WTC11 (cell line): ENCODE data around the gene CDC42EP2. TPM values are rescaled to one million over a fixed set of nuclear protein-coding genes. Genes with fewer than 3 reads are reported as not detected.

Source experiments
- ATAC-seq: fragments of 200-7000 bp; cut with Tn5 transposase; 2 replicates; pipeline ENCODE4 v1.10.0; 2021; ENCODE audit warnings: mild to moderate bottlenecking, moderate library complexity
- CTCF ChIA-PET: fragments of 300-600 bp; sonication (Branson Sonifier 250); formaldehyde crosslinking; loops from one replicate; lab custom pipeline; 2021; ENCODE audit warnings: antibody characterized with exemption; lab: Charles Lee
- POLR2A ChIA-PET: fragments of 350-600 bp; sonication (Branson Sonifier 250); formaldehyde crosslinking; loops from one replicate; lab custom pipeline; 2021; ENCODE audit warnings: antibody characterized with exemption; lab: Charles Lee
- DNase-seq: peaks from one replicate; pipeline ENCODE4 v3.0.0; 2021; ENCODE audit warnings: low spot score
- H3K27ac Mint-ChIP-seq: 2 replicates; pipeline ENCODE4 v1.8.0; 2021; ENCODE audit warnings: mixed read lengths
- H3K27me3 Mint-ChIP-seq: 2 replicates; pipeline ENCODE4 v1.8.0; 2021; ENCODE audit warnings: low read depth, mild to moderate bottlenecking, moderate library complexity, mixed read lengths
- H3K36me3 Mint-ChIP-seq: 2 replicates; pipeline ENCODE4 v1.8.0; 2021; ENCODE audit warnings: mixed read lengths
- H3K4me1 Mint-ChIP-seq: 2 replicates; pipeline ENCODE4 v1.8.0; 2022; ENCODE audit warnings: mixed read lengths
- H3K4me3 Mint-ChIP-seq: 2 replicates; pipeline ENCODE4 v1.8.0; 2021; ENCODE audit warnings: mild to moderate bottlenecking, moderate library complexity, mixed read lengths
- H3K9me3 Mint-ChIP-seq: 2 replicates; pipeline ENCODE4 v1.8.0; 2021; ENCODE audit warnings: mixed read lengths
- ATF1 ChIP-seq: sonication (generic); formaldehyde crosslinking; IDR thresholded peaks from 2 replicates; pipeline ENCODE4 v1.8.1; 2023; ENCODE audit warnings: mild to moderate bottlenecking, moderate library complexity, missing genetic modification reagents
- E2F4 ChIP-seq: sonication (generic); formaldehyde crosslinking; IDR thresholded peaks from 2 replicates; pipeline ENCODE4 v1.8.1; 2022; ENCODE audit warnings: low read depth, mild to moderate bottlenecking, moderate library complexity, missing genetic modification reagents, borderline replicate concordance
- ERG ChIP-seq: fragments of 250-450 bp; sonication (Bioruptor Pico); IDR thresholded peaks from 2 replicates; pipeline ENCODE4 v1.8.0; 2021; ENCODE audit warnings: mild to moderate bottlenecking
- FOXJ3 ChIP-seq: sonication (generic); formaldehyde crosslinking; IDR thresholded peaks from 2 replicates; pipeline ENCODE4 v1.9.0; 2021; ENCODE audit warnings: missing genetic modification reagents, mild to moderate bottlenecking, borderline replicate concordance
- FOXP1 ChIP-seq: sonication (generic); formaldehyde crosslinking; IDR thresholded peaks from 2 replicates; pipeline ENCODE4 v1.8.0; 2022; ENCODE audit warnings: missing genetic modification reagents, mild to moderate bottlenecking, moderate library complexity, borderline replicate concordance
- GABPB1 ChIP-seq: sonication (generic); formaldehyde crosslinking; IDR thresholded peaks from 2 replicates; pipeline ENCODE4 v1.8.1; 2023; ENCODE audit warnings: mild to moderate bottlenecking, missing genetic modification reagents
- RORB ChIP-seq: fragments of 250-450 bp; sonication (Bioruptor Pico); IDR thresholded peaks from 2 replicates; pipeline ENCODE4 v1.9.0; 2021; ENCODE audit warnings: mild to moderate bottlenecking
- SMAD4 ChIP-seq: sonication (generic); formaldehyde crosslinking; IDR thresholded peaks from 2 replicates; pipeline ENCODE4 v1.8.0; 2022; ENCODE audit warnings: mild to moderate bottlenecking, missing genetic modification reagents
- SOX15 ChIP-seq: fragments of 250-450 bp; sonication (Bioruptor Pico); IDR thresholded peaks from 2 replicates; pipeline ENCODE4 v1.9.0; 2021; ENCODE audit warnings: mild to moderate bottlenecking
- SP1 ChIP-seq: sonication (generic); formaldehyde crosslinking; conservative IDR thresholded peaks from 2 replicates; pipeline ENCODE4 v1.8.1; 2022; ENCODE audit warnings: missing genetic modification reagents
- USF1 ChIP-seq: sonication (generic); formaldehyde crosslinking; IDR thresholded peaks from 2 replicates; pipeline ENCODE4 v1.8.0; 2022; ENCODE audit warnings: mild to moderate bottlenecking, missing genetic modification reagents
- ZNF121 ChIP-seq: sonication (generic); formaldehyde crosslinking; IDR thresholded peaks from 2 replicates; pipeline ENCODE4 v1.8.0; 2023; ENCODE audit warnings: missing genetic modification reagents
- ZNF138 ChIP-seq: sonication (generic); formaldehyde crosslinking; conservative IDR thresholded peaks from 2 replicates; pipeline ENCODE4 v1.8.1; 2022; ENCODE audit warnings: mild to moderate bottlenecking, moderate library complexity, missing genetic modification reagents
- ZNF263 ChIP-seq: sonication (generic); formaldehyde crosslinking; IDR thresholded peaks from 2 replicates; pipeline ENCODE4 v1.8.1; 2022; ENCODE audit warnings: low read depth, mild to moderate bottlenecking, moderate library complexity, missing genetic modification reagents
- total RNA-seq: library from RNA; stranded (reverse); gene quantifications from 3 replicates; pipeline ENCODE4 v1.2.3, GENCODE V29; 2021
- TF ChIP-seq, protein P1 (sequence below): sonication (generic); formaldehyde crosslinking; IDR thresholded peaks from 2 replicates; pipeline ENCODE4 v1.8.1; 2023; ENCODE audit warnings: mild to moderate bottlenecking, missing genetic modification reagents, moderate library complexity
- TF ChIP-seq, protein P2 (sequence below): sonication (generic); formaldehyde crosslinking; conservative IDR thresholded peaks from 2 replicates; pipeline ENCODE4 v1.8.1; 2023; ENCODE audit warnings: mild to moderate bottlenecking, low read depth, missing genetic modification reagents, moderate library complexity
- TF ChIP-seq, protein P3 (sequence below): sonication (generic); formaldehyde crosslinking; IDR thresholded peaks from 2 replicates; pipeline ENCODE4 v1.8.0; 2022; ENCODE audit warnings: mild to moderate bottlenecking, missing genetic modification reagents

Gene CDC42EP2
- total RNA-seq, 1 experiment from 2014 or later: 11.0 TPM

DNA sequence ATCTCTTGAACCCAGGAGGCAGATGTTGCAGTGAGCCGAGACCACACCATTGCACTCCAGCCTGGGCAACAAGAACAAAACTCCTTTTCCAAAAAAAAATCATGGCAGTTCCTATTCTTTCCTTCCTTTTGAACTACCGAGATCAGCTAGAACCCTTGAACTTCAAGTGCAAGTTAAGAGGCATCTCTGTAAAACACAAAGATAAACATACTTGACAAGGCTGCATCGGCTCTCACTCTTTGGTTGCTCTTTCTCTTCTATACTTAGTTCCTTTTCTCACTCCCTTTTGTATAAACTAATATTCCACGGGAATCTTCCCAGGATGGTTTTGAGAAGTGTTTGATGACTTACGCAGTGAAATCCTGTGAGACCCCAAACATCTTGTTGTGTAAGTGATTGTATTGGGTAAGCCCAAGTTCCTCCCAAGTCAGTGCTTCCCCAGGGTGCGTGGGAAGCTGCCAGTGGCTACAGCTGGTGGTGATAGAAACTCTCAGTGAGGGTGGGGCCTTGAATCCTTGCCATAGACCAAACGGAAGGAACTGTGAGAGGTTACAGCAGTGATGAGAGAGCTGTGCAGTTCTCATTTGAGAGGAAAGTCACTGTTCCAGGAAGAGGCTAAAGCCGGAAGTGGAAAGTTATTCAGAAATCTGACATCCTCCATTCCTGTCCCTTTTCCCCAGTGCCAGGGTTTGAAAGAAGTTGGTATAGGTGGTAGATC is 24.1 kb upstream of the CDC42EP2 start:
- no peak for DNase-seq
- no peak overlapping the region for H3K27ac Mint-ChIP-seq
- ChIA-PET POLR2A (no interaction called here), CTCF (interaction anchor here (1.6 to 4.2 kb wide), 3 partner anchors 16 to 39 kb away, joined by 4 to 17 read pairs (median 14); partner anchors contain the start of gene CDC42EP2)
- no peak for ATAC-seq
- no peaks in the 10 kb centered on the region for H3K27me3 Mint-ChIP-seq
- H3K9me3 Mint-ChIP-seq: no peaks in the 10 kb centered on the region
- peaks cover 5% of the 10 kb centered on the region for H3K4me1 Mint-ChIP-seq
- H3K36me3 Mint-ChIP-seq: peaks cover 79% of the 10 kb centered on the region
- no peak overlapping the region for H3K4me3 Mint-ChIP-seq
- TF ChIP-seq SMAD4: no peak
- no peak for TF ChIP-seq RORB (CRISPR knock-in tag)
- TF ChIP-seq SP1 (CRISPR knock-in tag): no peak
- TF ChIP-seq ZNF263 (CRISPR knock-in tag): no peak
- TF ChIP-seq, all 79 proteins: peak for 0

- H3K27ac Mint-ChIP-seq: no peak overlapping the region; the same call in 1 of the 2 replicates
- peaks cover 5% of the 10 kb centered on the region for H3K4me1 Mint-ChIP-seq
- no peaks in the 10 kb centered on the region for H3K9me3 Mint-ChIP-seq
- ChIA-PET CTCF (interaction anchor here (0.6 to 4.2 kb wide), 4 partner anchors 17 to 216 kb away, joined by 3 to 17 read pairs (median 9); partner anchors contain the start of gene CDC42EP2), POLR2A (no interaction called here)
- no peak for ATAC-seq
- DNase-seq: no peak
- H3K27me3 Mint-ChIP-seq: no peaks in the 10 kb centered on the region
- H3K36me3 Mint-ChIP-seq: peaks cover 80% of the 10 kb centered on the region
- H3K4me3 Mint-ChIP-seq: no peak overlapping the region
- TF ChIP-seq, protein P1, sequence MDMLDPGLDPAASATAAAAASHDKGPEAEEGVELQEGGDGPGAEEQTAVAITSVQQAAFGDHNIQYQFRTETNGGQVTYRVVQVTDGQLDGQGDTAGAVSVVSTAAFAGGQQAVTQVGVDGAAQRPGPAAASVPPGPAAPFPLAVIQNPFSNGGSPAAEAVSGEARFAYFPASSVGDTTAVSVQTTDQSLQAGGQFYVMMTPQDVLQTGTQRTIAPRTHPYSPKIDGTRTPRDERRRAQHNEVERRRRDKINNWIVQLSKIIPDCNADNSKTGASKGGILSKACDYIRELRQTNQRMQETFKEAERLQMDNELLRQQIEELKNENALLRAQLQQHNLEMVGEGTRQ (CRISPR knock-in tag): no peak
Measured at GRCh38 chr11:65291613-65292012, 23.1 kb upstream of the CDC42EP2 start.

DNA sequence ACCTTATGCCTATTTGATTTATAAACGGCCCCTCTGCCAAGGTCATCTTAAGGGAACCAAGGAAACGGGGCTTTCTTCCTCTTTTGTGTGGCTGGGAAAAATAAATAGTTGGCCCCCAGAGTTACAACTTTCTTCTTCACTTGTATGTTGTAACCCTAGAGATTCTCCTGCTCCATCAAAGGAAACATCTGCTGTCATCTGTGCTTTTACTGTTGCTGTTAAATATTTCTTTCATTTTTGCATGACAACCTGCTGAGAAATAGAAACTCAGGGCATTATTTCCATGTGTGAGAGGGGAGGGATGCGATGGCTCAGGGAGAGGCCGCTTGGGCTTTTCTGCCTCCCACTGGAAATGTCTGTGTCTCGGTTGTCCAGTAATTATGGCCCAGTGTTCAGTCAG is 21.8 kb upstream of the CDC42EP2 start:
- Mint-ChIP-seq H3K4me3 (no peak overlapping the region), H3K9me3 (no peaks in the 10 kb centered on the region), H3K27me3 (no peaks in the 10 kb centered on the region), H3K27ac (no peak overlapping the region), H3K36me3 (peaks cover 76% of the 10 kb centered on the region), H3K4me1 (peaks cover 5% of the 10 kb centered on the region)
- TF ChIP-seq ZNF138: no peak
- no peak for TF ChIP-seq SOX15 (CRISPR knock-in tag)
- TF ChIP-seq FOXP1 (CRISPR knock-in tag): no peak
- TF ChIP-seq ATF1 (CRISPR knock-in tag): no peak
- no peak for TF ChIP-seq USF1 (CRISPR knock-in tag)
- no peak for TF ChIP-seq ERG (CRISPR knock-in tag)
- no peak for TF ChIP-seq ZNF121 (CRISPR knock-in tag)
- POLR2A ChIA-PET: no interaction called here
- ATAC-seq: no peak
- CTCF ChIA-PET: interaction anchor here (0.7 to 4.2 kb wide), 4 partner anchors 18 to 89 kb away, joined by 3 to 14 read pairs (median 4); no protein-coding TSS in a partner anchor
- no peak for DNase-seq

- Mint-ChIP-seq H3K27ac (no peak overlapping the region), H3K27me3 (no peaks in the 10 kb centered on the region), H3K9me3 (no peaks in the 10 kb centered on the region), H3K4me3 (no peak overlapping the region), H3K4me1 (peaks cover 5% of the 10 kb centered on the region), H3K36me3 (peaks cover 70% of the 10 kb centered on the region)
- no peak for DNase-seq
- ChIA-PET CTCF (interaction anchor here (1.2 to 1.5 kb wide), 2 partner anchors 21 to 90 kb away, joined by 6 read pairs; partner anchors contain the start of gene CDC42EP2), POLR2A (interaction anchor here (0.6 kb wide), 1 partner anchor 40 kb away, joined by 3 read pairs; the partner anchor contains the start of gene DPF2)
- no peak for ATAC-seq
- TF ChIP-seq FOXJ3: no peak
- TF ChIP-seq, protein P2, sequence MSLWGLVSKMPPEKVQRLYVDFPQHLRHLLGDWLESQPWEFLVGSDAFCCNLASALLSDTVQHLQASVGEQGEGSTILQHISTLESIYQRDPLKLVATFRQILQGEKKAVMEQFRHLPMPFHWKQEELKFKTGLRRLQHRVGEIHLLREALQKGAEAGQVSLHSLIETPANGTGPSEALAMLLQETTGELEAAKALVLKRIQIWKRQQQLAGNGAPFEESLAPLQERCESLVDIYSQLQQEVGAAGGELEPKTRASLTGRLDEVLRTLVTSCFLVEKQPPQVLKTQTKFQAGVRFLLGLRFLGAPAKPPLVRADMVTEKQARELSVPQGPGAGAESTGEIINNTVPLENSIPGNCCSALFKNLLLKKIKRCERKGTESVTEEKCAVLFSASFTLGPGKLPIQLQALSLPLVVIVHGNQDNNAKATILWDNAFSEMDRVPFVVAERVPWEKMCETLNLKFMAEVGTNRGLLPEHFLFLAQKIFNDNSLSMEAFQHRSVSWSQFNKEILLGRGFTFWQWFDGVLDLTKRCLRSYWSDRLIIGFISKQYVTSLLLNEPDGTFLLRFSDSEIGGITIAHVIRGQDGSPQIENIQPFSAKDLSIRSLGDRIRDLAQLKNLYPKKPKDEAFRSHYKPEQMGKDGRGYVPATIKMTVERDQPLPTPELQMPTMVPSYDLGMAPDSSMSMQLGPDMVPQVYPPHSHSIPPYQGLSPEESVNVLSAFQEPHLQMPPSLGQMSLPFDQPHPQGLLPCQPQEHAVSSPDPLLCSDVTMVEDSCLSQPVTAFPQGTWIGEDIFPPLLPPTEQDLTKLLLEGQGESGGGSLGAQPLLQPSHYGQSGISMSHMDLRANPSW (CRISPR knock-in tag): no peak
- TF ChIP-seq, protein P3, sequence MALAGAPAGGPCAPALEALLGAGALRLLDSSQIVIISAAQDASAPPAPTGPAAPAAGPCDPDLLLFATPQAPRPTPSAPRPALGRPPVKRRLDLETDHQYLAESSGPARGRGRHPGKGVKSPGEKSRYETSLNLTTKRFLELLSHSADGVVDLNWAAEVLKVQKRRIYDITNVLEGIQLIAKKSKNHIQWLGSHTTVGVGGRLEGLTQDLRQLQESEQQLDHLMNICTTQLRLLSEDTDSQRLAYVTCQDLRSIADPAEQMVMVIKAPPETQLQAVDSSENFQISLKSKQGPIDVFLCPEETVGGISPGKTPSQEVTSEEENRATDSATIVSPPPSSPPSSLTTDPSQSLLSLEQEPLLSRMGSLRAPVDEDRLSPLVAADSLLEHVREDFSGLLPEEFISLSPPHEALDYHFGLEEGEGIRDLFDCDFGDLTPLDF (CRISPR knock-in tag): no peak
- TF ChIP-seq E2F4 (CRISPR knock-in tag): no peak
- TF ChIP-seq GABPB1 (CRISPR knock-in tag): no peak
Measured at GRCh38 chr11:65293909-65294381, 20.7 kb upstream of the CDC42EP2 start.
